GM19351 (cell line): ENCODE measurements around the gene SLC25A12.

Source experiments
- ATAC-seq: cut with Tn5 transposase; IDR thresholded peaks from one replicate; pipeline ENCODE4 v1.9.1; 2021; ENCODE audit warnings: mild to moderate bottlenecking, moderate library complexity; ENCODE audit not compliant: unreplicated experiment

The SLC25A12 gene

DNA sequence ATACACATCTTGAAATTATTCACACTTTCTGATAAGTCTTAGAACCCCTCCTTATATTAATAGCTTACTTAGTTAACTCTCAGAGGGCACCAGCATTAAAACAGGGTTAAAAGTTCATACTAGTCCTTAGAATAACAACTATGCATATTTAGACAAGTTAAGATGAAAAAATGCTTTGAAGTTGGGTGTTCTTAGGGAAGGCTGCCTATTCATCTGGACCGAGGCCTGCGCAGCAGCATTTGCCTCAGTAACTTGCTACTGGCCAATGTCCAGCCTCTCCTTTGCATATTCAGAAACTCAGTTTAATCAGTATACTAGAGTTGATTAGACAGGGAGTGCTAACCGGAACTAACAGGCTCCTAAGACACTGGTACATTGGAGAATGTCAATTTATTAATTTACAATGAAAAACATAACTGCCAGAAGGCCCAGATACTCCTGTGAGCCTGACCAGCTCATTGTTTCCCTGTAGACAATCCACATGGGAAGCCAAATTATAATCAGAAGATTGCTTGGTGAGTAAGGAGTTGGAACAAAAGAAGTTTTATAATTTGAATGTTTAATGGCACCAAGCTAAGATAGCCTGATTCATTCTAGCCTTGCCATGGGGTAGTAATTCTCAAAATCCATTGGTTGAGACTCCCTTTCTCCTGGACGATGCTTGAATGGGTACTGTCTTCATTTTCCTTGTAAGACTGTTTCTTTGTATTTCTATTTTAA, 157.9 kb downstream of the SLC25A12 start:
- no peak for ATAC-seq
